Stomach (tissue), 9 donors: Measurements from ENCODE around the gene TAGLN2. TPM values are rescaled to one million over a fixed set of nuclear protein-coding genes. Genes with fewer than 3 reads are reported as not detected.

Source experiments
- DNase-seq, 2 donors: peaks; one replicate each; pipeline versions ENCODE4 v3.0.0 to v3.0.0-alpha.2; 2013 to 2019
- H3K27ac ChIP-seq, 5 donors: fragments of 200-600 bp in 4 of 5; sonication (generic) in 4 of 5; one replicate each; pipeline ENCODE4 v1.5.1; 2013 to 2019; ENCODE audit warnings: mild to moderate bottlenecking in 1 of 5, moderate library complexity in 1 of 5
- H3K27me3 ChIP-seq, 3 donors: fragments of 200-600 bp; sonication (generic); one replicate each; pipeline ENCODE4 v1.5.1; 2017 to 2019; ENCODE audit warnings: mixed run types in 1 of 3
- H3K36me3 ChIP-seq, 4 donors: fragments of 200-600 bp; sonication (generic); 1 replicate in 3 of 4; 2 replicates in 1 of 4; pipeline ENCODE4 v1.5.1; 2016 to 2019
- H3K4me1 ChIP-seq, 4 donors: fragments of 200-600 bp; sonication (generic); one replicate each; pipeline ENCODE4 v1.5.1; 2016 to 2019
- H3K4me3 ChIP-seq, 4 donors: fragments of 200-600 bp; sonication (generic) in 3 of 4; one replicate each; pipeline ENCODE4 v1.5.1; 2016 to 2019; ENCODE audit warnings: mild to moderate bottlenecking in 1 of 4
- H3K9me3 ChIP-seq, 4 donors: fragments of 200-600 bp; sonication (generic); one replicate each; pipeline ENCODE4 v1.5.1; 2016 to 2019
- CTCF ChIP-seq, 7 experiments: fragments of 450-650 bp in 4 of 7; fragments of 200-600 bp in 3 of 7; sonication (generic) in 3 of 7; IDR thresholded peaks; one replicate each; pipeline ENCODE4 v1.5.1; 2016 to 2019; ENCODE audit warnings: antibody characterized with exemption in 7 of 7, control low read depth in 2 of 7, mild to moderate bottlenecking in 1 of 7
- EP300 ChIP-seq: sonication (generic); formaldehyde crosslinking; IDR thresholded peaks from one replicate; pipeline ENCODE4 v1.6.1; 2017; ENCODE audit warnings: antibody characterized with exemption
- POLR2A ChIP-seq, 4 donors: fragments of 450-650 bp; IDR thresholded peaks; one replicate each; pipeline ENCODE4 v1.6.1; 2016; ENCODE audit warnings: antibody characterized with exemption in 4 of 4, control low read depth in 2 of 4, mild to moderate bottlenecking in 1 of 4, moderate library complexity in 1 of 4
- POLR2AphosphoS5 ChIP-seq, 3 donors: sonication (generic); formaldehyde crosslinking; IDR thresholded peaks; one replicate each; pipeline ENCODE4 v1.6.1; 2016; ENCODE audit warnings: antibody characterized with exemption in 3 of 3
- WGBS, 5 donors: extraction: QIAGEN DNeasy Blood & Tissue Kit in 3 of 5; methylation state at CpG; one replicate each; pipeline versions ENCODE4 v1.1.5 to v1.1.7; 2013 to 2018; 5-methylcytosine and 5-hydroxymethylcytosine counted together
- intact Hi-C: fragments of 100-400 bp; cut with DNase I; formaldehyde crosslinking; loops from one replicate; pipeline ENCODE4 v1.15.1; 2023; ENCODE audit warnings: low total_unique reads
- polyA plus RNA-seq, 3 donors: library from polyadenylated mRNA; stranded (reverse); fragments of 200-250 nt; gene quantifications; one replicate each; pipeline ENCODE4 v1.2.3, GENCODE V29; 2013
- total RNA-seq, 5 donors: library from RNA; depleted of rRNA; stranded (reverse); fragments of >200 nt; gene quantifications; one replicate each; pipeline versions ENCODE4 v1.1.0 to v1.2.3, GENCODE V29; 2014 to 2016
- donor health status: healthy with polysubstance abuse.
- donor health status: Bipolar disorder and iron deficiency.
- donor health status: healthy.

TAGLN2 gene
- total and polyA plus RNA-seq, 8 donors, result 49.0 to 1,290 (median 292) TPM

DNA sequence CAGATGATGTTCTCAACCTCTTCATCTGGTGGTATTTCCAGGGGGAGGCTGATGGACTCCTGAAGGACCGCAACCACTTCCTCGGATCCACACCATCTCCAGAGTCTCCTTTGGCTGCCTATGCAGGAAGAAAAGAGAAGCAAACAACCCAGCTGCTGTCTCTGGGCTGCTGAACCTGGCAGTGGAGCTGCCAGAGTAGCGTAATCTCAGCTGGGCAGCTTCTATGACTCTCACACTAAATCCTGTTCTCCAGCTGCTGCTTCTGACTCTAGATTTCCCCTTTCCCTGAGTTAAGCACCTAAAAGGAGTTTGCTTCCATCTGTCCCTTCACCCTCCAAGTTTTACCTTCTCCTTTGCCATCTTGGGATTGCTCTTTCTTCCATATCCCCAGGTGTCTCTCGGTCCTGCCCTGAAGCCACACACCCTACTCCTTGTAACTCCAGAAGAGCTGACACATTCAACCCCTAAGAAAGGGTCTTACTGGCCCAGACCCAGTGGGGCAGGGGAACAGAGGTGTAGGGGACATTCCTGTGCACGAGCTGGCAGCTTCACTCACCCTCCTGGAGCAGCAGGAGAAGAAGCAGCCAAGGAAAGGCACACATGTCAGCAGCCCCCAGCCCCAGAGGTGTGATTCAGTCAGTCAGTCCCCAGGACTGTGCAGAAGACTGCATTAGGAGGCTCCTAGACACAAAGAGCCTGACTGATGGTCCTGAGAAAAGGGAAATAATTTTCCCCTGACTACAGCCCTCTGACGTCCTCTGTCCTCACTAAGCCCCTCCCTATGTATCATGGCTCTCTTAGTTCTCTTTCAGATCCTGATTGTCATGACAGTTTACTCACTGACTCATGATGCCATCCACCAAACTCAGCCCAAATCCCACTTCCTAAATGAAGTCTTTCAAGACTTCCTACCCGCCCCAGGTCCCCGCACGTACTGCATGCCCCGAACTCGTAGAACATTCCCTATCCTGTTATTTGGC, 28.5 kb upstream of the TAGLN2 start, which contains the start of gene SLAMF9:
SLAMF9 (minus strand) TSS at position 702 of the 980 bp plus-strand sequence; CDS start at position 602, 100 bp downstream.
- Histone ChIP-seq H3K27ac (no peak within 1 kb of the TSS), H3K4me1 (peaks cover 6 to 33% (median 20%) of the 10 kb centered on the region in 4 donors), H3K9me3 (no peaks in the 10 kb centered on the region), H3K36me3 (no peaks in the 10 kb centered on the region), H3K4me3 (no peak within 1 kb of the TSS), H3K27me3 (peaks cover 0 to 8% (median 0%) of the 10 kb centered on the region in 3 donors)
- TF ChIP-seq CTCF (IDR thresholded peaks at IDR 0.05) (no peak), POLR2A (IDR thresholded peaks at IDR 0.05) (no peak), POLR2AphosphoS5 (IDR thresholded peaks at IDR 0.05) (no peak), EP300 (no peak)
- intact Hi-C loops, result no loop called here
- 52 to 64% (median 63%) methylated on average over 11 of the region's 11 CpGs for WGBS, 5 donors
- DNase-seq, result peak in 1 of 2 donors; percentile 26

DNA sequence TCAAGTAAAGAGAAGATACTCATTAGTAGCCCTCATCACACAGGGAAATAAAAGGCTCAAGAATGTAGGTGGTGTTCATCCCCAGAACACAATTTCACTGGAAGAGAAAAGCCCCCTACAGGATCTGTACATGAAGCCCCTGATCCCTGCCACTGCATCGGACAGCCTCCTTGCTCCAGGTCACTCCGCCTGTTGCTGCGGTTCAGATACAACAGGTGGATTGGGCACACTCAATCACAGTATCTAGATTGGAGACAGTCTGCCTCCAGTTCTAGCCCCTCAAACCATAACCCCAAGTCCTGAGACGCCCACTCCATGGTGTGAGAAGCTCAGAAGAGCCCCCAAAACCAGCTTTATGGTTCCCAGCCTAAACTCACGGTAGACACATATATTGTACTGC, 27.6 kb upstream of the TAGLN2 start:
- Histone ChIP-seq H3K4me3 (no peak overlapping the region), H3K9me3 (no peaks in the 10 kb centered on the region), H3K36me3 (no peaks in the 10 kb centered on the region), H3K27ac (no peak overlapping the region), H3K4me1 (peaks cover 6 to 32% (median 17%) of the 10 kb centered on the region in 4 donors), H3K27me3 (peaks cover 0 to 8% (median 0%) of the 10 kb centered on the region in 3 donors)
- TF ChIP-seq EP300 (no peak), POLR2A (IDR thresholded peaks at IDR 0.05) (no peak), CTCF (IDR thresholded peaks at IDR 0.05) (no peak), POLR2AphosphoS5 (IDR thresholded peaks at IDR 0.05) (no peak)
- intact Hi-C loops, result no loop called here
- WGBS, 5 donors, result 76 to 86% (median 82%) methylated on average over 5 of the region's 5 CpGs
- DNase-seq, result peak in 1 of 2 donors; percentile 13

- Histone ChIP-seq H3K27ac (no peak overlapping the region), H3K27me3 (peaks cover 0 to 8% (median 0%) of the 10 kb centered on the region in 3 donors), H3K4me3 (no peak overlapping the region), H3K9me3 (no peaks in the 10 kb centered on the region), H3K4me1 (peaks cover 6 to 29% (median 18%) of the 10 kb centered on the region in 4 donors), H3K36me3 (no peaks in the 10 kb centered on the region)
- peak in 1 of 2 donors; percentile 16 for DNase-seq
- TF ChIP-seq POLR2AphosphoS5 (IDR thresholded peaks at IDR 0.05) (no peak), EP300 (no peak), CTCF (IDR thresholded peaks at IDR 0.05) (no peak), POLR2A (IDR thresholded peaks at IDR 0.05) (no peak)
- WGBS, 5 donors, result 74 to 100% (median 82%) methylated on average over 1 of the region's 1 CpG
- intact Hi-C loops, result no loop called here
Observed at GRCh38 chr1:159951551-159951950, 26.2 kb upstream of the TAGLN2 start.

DNA sequence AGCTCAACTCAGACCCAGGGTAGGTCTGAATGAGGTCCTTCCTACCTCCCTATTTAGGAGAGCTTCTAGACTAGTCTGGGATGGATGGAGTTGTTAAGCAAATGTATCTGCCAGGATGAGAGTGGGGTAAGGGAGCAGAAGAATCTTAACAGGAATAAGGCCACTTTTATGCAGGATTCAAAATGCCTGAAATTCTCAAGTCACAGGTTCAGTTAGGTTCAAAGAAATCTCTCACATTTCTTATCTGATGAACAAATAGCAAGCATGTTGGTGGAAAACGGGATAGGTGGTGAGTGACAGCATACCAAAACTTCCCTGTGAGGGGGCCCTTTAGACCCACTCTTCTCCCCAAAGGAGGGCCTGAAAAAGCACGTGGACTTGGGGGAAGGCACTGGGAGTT, 25.7 kb upstream of the TAGLN2 start:
- Histone ChIP-seq H3K9me3 (no peaks in the 10 kb centered on the region), H3K27ac (no peak overlapping the region), H3K27me3 (peaks cover 0 to 12% (median 0%) of the 10 kb centered on the region in 3 donors), H3K36me3 (no peaks in the 10 kb centered on the region), H3K4me3 (no peak overlapping the region), H3K4me1 (peaks cover 6 to 34% (median 23%) of the 10 kb centered on the region in 4 donors)
- intact Hi-C loops, result no loop called here
- TF ChIP-seq POLR2AphosphoS5 (IDR thresholded peaks at IDR 0.05) (no peak), POLR2A (IDR thresholded peaks at IDR 0.05) (no peak), EP300 (no peak), CTCF (IDR thresholded peaks at IDR 0.05) (no peak)
- no peak for DNase-seq
- WGBS, 5 donors, result 49 to 63% (median 57%) methylated on average over 2 of the region's 2 CpGs
